HAP-1 (cell line): ENCODE measurements around the gene MAPK1.
"Not testable (repeated sequence)": the region's sequence is repeated elsewhere in the genome, so short reads cannot be mapped to it uniquely, and the experiment has no call there.

Experiments used
- DNase-seq, 2 experiments: peaks; one replicate each; pipeline ENCODE4 v3.0.0-alpha.2; 2016 to 2020; ENCODE audit warnings: low spot score in 2 of 2
- H3K27me3 ChIP-seq: fragments of 250-450 bp; sonication (Bioruptor Pico); 2 replicates; pipeline ENCODE4 v1.5.1; 2020; ENCODE audit warnings: low read depth, mild to moderate bottlenecking, moderate library complexity
- H3K36me3 ChIP-seq: fragments of 250-450 bp; sonication (Bioruptor Pico); replicated peaks from 2 replicates; pipeline ENCODE4 v1.5.1; 2020; ENCODE audit warnings: mild to moderate bottlenecking
- H3K4me1 ChIP-seq: fragments of 250-450 bp; sonication (Bioruptor Pico); 2 replicates; pipeline ENCODE4 v1.5.1; 2020; ENCODE audit warnings: mild to moderate bottlenecking
- H3K4me3 ChIP-seq: fragments of 250-450 bp; sonication (Bioruptor Pico); 2 replicates; pipeline ENCODE4 v1.5.1; 2020; ENCODE audit warnings: mild to moderate bottlenecking, moderate library complexity
- H3K9me3 ChIP-seq: fragments of 250-450 bp; sonication (Bioruptor Pico); 2 replicates; pipeline ENCODE4 v1.5.1; 2020; ENCODE audit warnings: mild to moderate bottlenecking, moderate library complexity
- in situ Hi-C: fragments of 300-500 bp; cut with MboI; formaldehyde crosslinking; loops from 3 replicates; pipeline ENCODE4 v1.14.3; 2020; ENCODE audit warnings: low sequenced_read_pairs, inconsistent platforms, mixed read lengths

Gene MAPK1

GRCh38 chr22:21896951-21897513, 29.6 kb upstream of the MAPK1 start:
- in situ Hi-C loops: no loop called here
- Histone ChIP-seq H3K9me3 (no peaks in the 10 kb centered on the region), H3K36me3 (no peaks in the 10 kb centered on the region), H3K4me1 (no peaks in the 10 kb centered on the region), H3K27me3 (no peaks in the 10 kb centered on the region), H3K4me3 (no peak overlapping the region)
- DNase-seq: no peak

GRCh38 chr22:21896275-21896674, 28.8 kb upstream of the MAPK1 start:
- H3K4me3 ChIP-seq, H3K9me3 ChIP-seq, H3K4me1 ChIP-seq, in situ Hi-C loops, H3K27me3 ChIP-seq, DNase-seq, H3K36me3 ChIP-seq: not testable (repeated sequence)

DNA sequence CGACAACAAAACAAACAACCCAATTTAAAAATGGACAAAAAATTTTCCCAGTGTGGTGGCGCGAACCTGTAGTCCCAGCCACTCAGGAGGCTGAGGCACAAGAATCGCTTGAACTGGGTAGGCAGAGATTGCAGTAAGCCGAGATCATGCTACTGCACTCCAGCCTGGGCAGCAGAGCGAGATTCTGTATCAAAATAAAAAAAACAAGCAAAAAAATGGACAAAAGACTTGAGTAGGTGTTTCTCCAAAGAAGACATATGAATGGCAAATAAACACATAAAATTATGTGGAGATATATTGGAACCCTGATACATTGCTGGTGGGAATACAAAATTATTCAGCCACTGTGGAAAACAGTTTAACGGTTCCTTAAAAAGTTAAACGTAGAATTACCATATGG, 27.4 kb upstream of the MAPK1 start:
- in situ Hi-C loops: no loop called here
- no peak overlapping the region for H3K4me3 ChIP-seq
- no peaks in the 10 kb centered on the region for H3K36me3 ChIP-seq
- DNase-seq: no peak
- H3K4me1 ChIP-seq: no peaks in the 10 kb centered on the region
- H3K9me3 ChIP-seq: no peaks in the 10 kb centered on the region
- no peaks in the 10 kb centered on the region for H3K27me3 ChIP-seq

DNA sequence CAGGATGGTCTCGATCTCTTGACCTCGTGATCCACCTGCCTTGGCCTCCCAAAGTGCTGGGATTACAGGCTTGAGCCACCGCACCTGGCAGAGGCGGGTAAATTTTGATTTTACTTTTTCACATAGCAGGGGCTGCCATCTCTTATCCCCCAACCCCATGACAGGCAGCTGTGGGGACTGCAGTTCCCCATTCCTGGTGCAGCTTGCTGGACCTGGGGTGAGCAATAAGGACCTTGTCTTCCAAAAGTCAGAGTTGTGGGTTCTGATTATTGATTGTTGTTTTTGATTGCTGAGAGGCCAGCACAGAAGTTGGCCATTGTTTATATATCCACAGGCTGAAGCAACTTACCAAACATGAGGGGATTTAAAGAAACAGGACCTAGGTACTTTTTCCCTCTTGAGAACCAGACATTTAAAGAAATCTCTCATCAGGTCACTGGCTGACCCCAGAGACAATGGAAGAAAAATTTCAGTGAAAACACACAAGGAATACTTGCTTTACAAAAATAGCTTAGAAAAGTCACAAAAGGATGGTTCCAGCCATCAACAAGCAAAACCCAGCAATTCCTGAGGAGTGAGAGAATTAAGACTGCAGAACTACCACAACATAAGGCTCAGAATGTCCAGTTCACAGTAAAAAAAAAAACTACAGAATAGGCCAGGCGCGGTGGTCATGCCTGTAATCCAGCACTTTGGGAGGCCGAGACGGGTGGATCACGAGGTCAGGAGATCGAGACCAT, 22.0 kb upstream of the MAPK1 start:
- Histone ChIP-seq H3K36me3 (no peaks in the 10 kb centered on the region), H3K9me3 (no peaks in the 10 kb centered on the region), H3K4me3 (no peak overlapping the region), H3K27me3 (no peaks in the 10 kb centered on the region), H3K4me1 (no peaks in the 10 kb centered on the region)
- no peak for DNase-seq
- in situ Hi-C loops: no loop called here

DNA sequence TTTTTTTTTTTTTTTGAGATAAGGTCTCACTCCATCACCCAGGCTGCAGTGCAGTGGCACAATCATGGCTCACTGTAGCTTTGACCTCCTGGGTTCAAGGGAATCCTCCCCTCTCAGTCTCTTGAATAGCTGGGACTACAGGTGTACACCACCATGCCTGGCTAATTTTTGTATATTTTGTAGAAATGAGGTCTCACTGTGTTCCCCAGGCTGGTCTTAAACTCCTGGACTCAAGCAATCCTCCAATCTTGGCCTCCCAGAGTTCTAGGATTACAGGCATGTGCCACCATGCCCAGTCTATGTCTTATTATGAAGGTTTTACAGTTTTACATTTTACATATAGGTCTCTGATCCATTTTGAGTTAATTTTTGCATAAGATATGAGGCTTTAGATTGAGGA, 20.4 kb upstream of the MAPK1 start:
- Histone ChIP-seq H3K9me3 (no peaks in the 10 kb centered on the region), H3K36me3 (no peaks in the 10 kb centered on the region), H3K4me3 (no peak overlapping the region), H3K4me1 (no peaks in the 10 kb centered on the region), H3K27me3 (no peaks in the 10 kb centered on the region)
- DNase-seq: no peak
- in situ Hi-C loops: no loop called here

DNA sequence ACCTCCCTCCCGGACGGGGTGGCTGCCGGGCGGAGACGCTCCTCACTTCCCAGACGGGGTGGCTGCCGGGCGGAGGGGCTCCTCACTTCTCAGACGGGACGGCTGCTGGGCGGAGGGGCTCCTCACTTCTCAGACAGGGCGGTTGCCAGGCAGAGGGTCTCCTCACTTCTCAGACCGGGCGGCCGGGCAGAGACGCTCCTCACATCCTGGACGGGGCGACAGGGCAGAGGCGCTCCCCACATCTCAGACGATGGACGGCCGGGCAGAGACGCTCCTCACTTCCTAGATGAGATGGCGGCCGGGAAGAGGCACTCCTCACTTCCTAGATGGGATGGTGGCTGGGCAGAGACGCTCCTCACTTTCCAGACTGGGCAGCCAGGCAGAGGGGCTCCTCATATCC, 16.5 kb upstream of the MAPK1 start:
- H3K4me1 ChIP-seq, H3K9me3 ChIP-seq, H3K4me3 ChIP-seq, DNase-seq, H3K27me3 ChIP-seq, in situ Hi-C loops, H3K36me3 ChIP-seq: not testable (repeated sequence)

DNA sequence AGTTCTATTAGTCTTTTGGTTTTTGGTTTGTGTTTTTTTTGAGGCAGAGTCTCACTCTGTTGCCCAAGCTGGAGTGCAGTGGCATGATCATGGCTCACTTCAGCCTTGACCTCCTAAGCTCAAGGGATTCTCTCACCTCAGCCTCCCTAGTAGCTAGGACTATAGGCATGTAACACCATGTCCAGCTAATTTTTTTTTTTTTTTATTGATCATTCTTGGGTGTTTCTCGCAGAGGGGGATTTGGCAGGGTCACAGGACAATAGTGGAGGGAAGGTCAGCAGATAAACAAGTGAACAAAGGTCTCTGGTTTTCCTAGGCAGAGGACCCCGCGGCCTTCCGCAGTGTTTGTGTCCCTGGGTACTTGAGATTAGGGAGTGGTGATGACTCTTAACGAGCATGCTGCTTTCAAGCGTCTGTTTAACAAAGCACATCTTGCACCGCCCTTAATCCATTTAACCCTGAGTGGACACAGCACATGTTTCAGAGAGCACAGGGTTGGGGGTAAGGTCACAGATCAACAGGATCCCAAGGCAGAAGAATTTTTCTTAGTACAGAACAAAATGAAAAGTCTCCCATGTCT, 15.4 kb upstream of the MAPK1 start:
- H3K9me3 ChIP-seq, H3K4me1 ChIP-seq, H3K36me3 ChIP-seq, DNase-seq, in situ Hi-C loops, H3K27me3 ChIP-seq, H3K4me3 ChIP-seq: not testable (repeated sequence)

GRCh38 chr22:21881841-21882753, 14.7 kb upstream of the MAPK1 start:
- in situ Hi-C loops: no loop called here
- no peaks in the 10 kb centered on the region for H3K9me3 ChIP-seq
- no peak overlapping the region for H3K4me3 ChIP-seq
- no peaks in the 10 kb centered on the region for H3K36me3 ChIP-seq
- H3K4me1 ChIP-seq: no peaks in the 10 kb centered on the region
- DNase-seq: no peak
- no peaks in the 10 kb centered on the region for H3K27me3 ChIP-seq

DNA sequence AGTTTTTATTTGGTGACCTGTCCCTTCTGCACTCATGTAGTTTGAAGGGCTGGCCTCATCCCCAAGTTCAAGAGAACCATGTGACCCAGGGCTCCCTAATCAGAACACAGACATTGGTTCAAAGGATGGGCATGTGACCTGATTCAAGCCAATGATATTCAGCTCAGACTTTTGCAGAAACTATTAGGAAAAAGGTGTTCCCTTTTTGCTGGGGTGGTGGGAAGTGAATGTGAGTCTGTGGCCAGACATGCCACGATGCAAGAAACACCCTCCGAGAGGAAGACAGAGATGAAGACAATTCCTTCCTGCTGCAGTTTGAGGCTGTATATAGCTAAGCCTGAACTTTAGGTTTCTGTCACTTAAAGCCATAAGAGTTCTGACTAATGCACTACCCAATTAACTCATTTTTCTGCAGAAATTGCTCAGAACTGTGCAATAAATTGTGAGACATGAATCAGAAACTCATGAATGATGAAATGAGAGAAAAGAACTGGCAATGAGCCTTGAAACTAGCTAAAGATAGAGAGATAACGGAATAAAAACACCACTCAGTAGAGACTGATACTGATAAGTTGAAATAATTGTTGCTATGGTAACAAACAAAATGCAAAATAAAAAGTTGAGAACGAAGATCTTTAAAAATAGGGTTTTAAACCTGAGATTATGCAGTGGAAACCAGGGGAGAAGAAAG, 9.2 kb upstream of the MAPK1 start:
- Histone ChIP-seq H3K9me3 (no peaks in the 10 kb centered on the region), H3K36me3 (no peaks in the 10 kb centered on the region), H3K27me3 (no peaks in the 10 kb centered on the region), H3K4me1 (no peaks in the 10 kb centered on the region), H3K4me3 (no peak overlapping the region)
- no peak for DNase-seq
- in situ Hi-C loops: no loop called here

- DNase-seq, H3K4me3 ChIP-seq, H3K4me1 ChIP-seq, H3K9me3 ChIP-seq, in situ Hi-C loops, H3K27me3 ChIP-seq, H3K36me3 ChIP-seq: not testable (repeated sequence)
These were observed 7.5 kb upstream of the MAPK1 start for GRCh38 chr22:21874953-21875352.

DNA sequence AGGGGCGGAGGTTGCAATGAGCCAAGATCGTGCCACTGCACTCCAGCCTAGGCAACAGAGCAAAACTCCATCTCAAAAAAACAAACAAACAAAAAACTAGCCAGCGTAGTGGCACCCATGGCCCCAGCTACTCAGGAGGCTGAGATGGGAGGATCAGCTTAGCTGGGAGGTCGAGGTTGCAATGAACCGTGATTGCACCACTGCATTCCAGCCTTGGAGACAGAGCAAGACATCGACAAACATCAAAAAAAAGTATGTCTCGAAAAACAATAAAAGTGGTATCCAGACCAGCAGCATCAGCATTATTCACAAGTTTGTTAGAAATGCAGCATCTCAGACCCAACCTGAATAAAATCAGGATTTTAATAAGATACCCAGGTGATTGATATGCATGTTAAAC, 6.2 kb upstream of the MAPK1 start:
- H3K27me3 ChIP-seq: no peaks in the 10 kb centered on the region
- no peaks in the 10 kb centered on the region for H3K36me3 ChIP-seq
- no peak for DNase-seq
- no peak overlapping the region for H3K4me3 ChIP-seq
- peaks cover under 1% of the 10 kb centered on the region; the same call in 1 of the 2 replicates for H3K4me1 ChIP-seq
- no peaks in the 10 kb centered on the region for H3K9me3 ChIP-seq
- in situ Hi-C loops: no loop called here

DNA sequence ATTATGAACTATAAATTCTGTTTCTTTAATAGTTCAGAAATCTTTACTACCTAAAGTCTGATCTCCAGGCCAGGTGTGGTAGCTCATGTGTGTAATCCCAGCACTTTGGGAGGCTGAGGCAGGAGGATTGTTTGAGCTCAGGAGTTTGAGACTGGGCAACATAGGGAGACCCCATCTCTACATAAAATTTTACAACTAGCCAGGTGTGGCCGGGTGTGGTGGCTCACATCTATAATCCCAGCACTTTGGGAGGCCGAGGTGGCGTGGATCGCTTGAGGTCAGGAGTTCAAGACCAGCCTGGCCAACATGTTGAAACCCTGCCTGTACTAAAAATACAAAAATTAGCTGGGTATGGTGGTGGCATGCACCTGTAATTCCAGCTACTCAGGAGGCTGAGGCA, 5.3 kb upstream of the MAPK1 start:
- H3K9me3 ChIP-seq, H3K4me1 ChIP-seq, DNase-seq, H3K27me3 ChIP-seq, in situ Hi-C loops, H3K4me3 ChIP-seq, H3K36me3 ChIP-seq: not testable (repeated sequence)

- H3K4me1 ChIP-seq: peaks cover 23% of the 10 kb centered on the region
- no peak for DNase-seq
- no peaks in the 10 kb centered on the region for H3K9me3 ChIP-seq
- peaks cover 3% of the 10 kb centered on the region; the same call in 1 of the 2 replicates for H3K36me3 ChIP-seq
- in situ Hi-C loops: no loop called here
- H3K27me3 ChIP-seq: no peaks in the 10 kb centered on the region
- no peak overlapping the region for H3K4me3 ChIP-seq
These were observed 1.2 kb upstream of the MAPK1 start for GRCh38 chr22:21868651-21869050.
